HepG2 (cell line): ENCODE data around the gene VEGFA. TPM values are rescaled to one million over a fixed set of nuclear protein-coding genes. Genes with fewer than 3 reads are reported as not detected.

ENCODE experiments used
- ATF4 ChIP-seq, 2 experiments: fragments of 450-650 bp in 1 of 2; sonication (generic) in 1 of 2; formaldehyde crosslinking; IDR thresholded peaks; 2 replicates each; pipeline versions ENCODE4 v1.5.0 to v1.8.0; 2020 to 2022; ENCODE audit warnings: mild to moderate bottlenecking in 1 of 2, missing genetic modification reagents in 1 of 2
- BORCS8-MEF2B ChIP-seq: sonication (generic); formaldehyde crosslinking; IDR thresholded peaks from 2 replicates; pipeline ENCODE4 v1.8.0; 2022; ENCODE audit warnings: mild to moderate bottlenecking, missing genetic modification reagents
- DNMT3B ChIP-seq: conservative IDR thresholded peaks from 2 replicates; pipeline ENCODE4 v1.6.1; 2016; ENCODE audit warnings: missing biosample characterization, control low read depth
- HDAC1 ChIP-seq: sonication (generic); formaldehyde crosslinking; IDR thresholded peaks from 2 replicates; pipeline ENCODE4 v1.5.1; 2020; ENCODE audit warnings: mild to moderate bottlenecking, missing genetic modification reagents
- HMGA1 ChIP-seq: sonication (generic); formaldehyde crosslinking; conservative IDR thresholded peaks from 2 replicates; pipeline ENCODE4 v1.4.0; 2020; ENCODE audit warnings: missing genetic modification reagents
- HNRNPUL1 ChIP-seq: fragments of 200-400 bp; formaldehyde crosslinking; IDR thresholded peaks from 2 replicates; pipeline ENCODE4 v1.6.1; 2017; ENCODE audit warnings: low read depth, mild to moderate bottlenecking, low read length, moderate library complexity
- MEIS2 ChIP-seq: sonication (generic); formaldehyde crosslinking; IDR thresholded peaks from 2 replicates; pipeline ENCODE4 v1.9.0; 2021; ENCODE audit warnings: mild to moderate bottlenecking, missing genetic modification reagents
- NPAS2 ChIP-seq: sonication (generic); formaldehyde crosslinking; IDR thresholded peaks from 2 replicates; pipeline ENCODE4 v1.8.0; 2022; ENCODE audit warnings: mild to moderate bottlenecking, missing genetic modification reagents, borderline replicate concordance
- PAXIP1 ChIP-seq: sonication (generic); formaldehyde crosslinking; conservative IDR thresholded peaks from 2 replicates; pipeline ENCODE4 v1.4.0; 2020; ENCODE audit warnings: mild to moderate bottlenecking, missing genetic modification reagents, moderate library complexity
- PRPF4 ChIP-seq: fragments of 200-400 bp; formaldehyde crosslinking; IDR thresholded peaks from 2 replicates; pipeline ENCODE4 v1.6.1; 2016; ENCODE audit warnings: low read length, low read depth; ENCODE audit not compliant: poor library complexity, severe bottlenecking
- SALL1 ChIP-seq: sonication (generic); formaldehyde crosslinking; IDR thresholded peaks from 2 replicates; pipeline ENCODE4 v1.8.0; 2022; ENCODE audit warnings: mild to moderate bottlenecking, missing genetic modification reagents
- STAT5B ChIP-seq: sonication (generic); formaldehyde crosslinking; IDR thresholded peaks from 2 replicates; pipeline ENCODE4 v1.4.0; 2020; ENCODE audit warnings: missing genetic modification reagents
- TP53 ChIP-seq: sonication (generic); formaldehyde crosslinking; conservative IDR thresholded peaks from 2 replicates; pipeline ENCODE4 v1.4.0; 2020; ENCODE audit warnings: missing genetic modification reagents
- TSC22D2 ChIP-seq: sonication (generic); formaldehyde crosslinking; IDR thresholded peaks from 2 replicates; pipeline ENCODE4 v1.5.1; 2020; ENCODE audit warnings: missing genetic modification reagents, mild to moderate bottlenecking, borderline replicate concordance
- WIZ ChIP-seq: sonication (generic); formaldehyde crosslinking; IDR thresholded peaks from 2 replicates; pipeline ENCODE4 v1.5.1; 2020; ENCODE audit warnings: mild to moderate bottlenecking, missing genetic modification reagents
- ZFAT ChIP-seq: sonication (generic); formaldehyde crosslinking; conservative IDR thresholded peaks from 2 replicates; pipeline ENCODE4 v1.8.1; 2023; ENCODE audit warnings: missing genetic modification reagents, inconsistent platforms
- ZNF317 ChIP-seq: sonication (generic); formaldehyde crosslinking; IDR thresholded peaks from 2 replicates; pipeline ENCODE4 v1.5.0; 2020; ENCODE audit warnings: mild to moderate bottlenecking, missing genetic modification reagents
- ZNF337 ChIP-seq: sonication (generic); formaldehyde crosslinking; IDR thresholded peaks from 2 replicates; pipeline ENCODE4 v1.5.1; 2020; ENCODE audit warnings: missing genetic modification reagents, low read depth, mild to moderate bottlenecking, borderline replicate concordance
- ZNF614 ChIP-seq: IDR thresholded peaks from 2 replicates; pipeline ENCODE4 v1.6.1; 2018; ENCODE audit warnings: missing biosample characterization, missing genetic modification reagents, inconsistent platforms, borderline replicate concordance
- ZNF839 ChIP-seq: sonication (generic); formaldehyde crosslinking; IDR thresholded peaks from 2 replicates; pipeline ENCODE4 v1.4.0; 2020; ENCODE audit warnings: missing genetic modification reagents, mild to moderate bottlenecking, borderline replicate concordance
- polyA plus RNA-seq, 8 experiments: library from polyadenylated mRNA; depleted of rRNA in 3 of 8; stranded (reverse) in 7 of 8; unstranded in 1 of 8; fragments of >200 nt; fragmentation: Illumina TruSeq in 4 of 8; extraction: Trizol in 4 of 8; gene quantifications; 2 replicates each; pipeline versions ENCODE4 v1.2.1 to v1.2.3, GENCODE V29; 2011 to 2016; ENCODE audit warnings: low read depth in 4 of 8, missing spikeins in 1 of 8, mixed read lengths in 1 of 8; ENCODE audit not compliant: insufficient read depth in 1 of 8
- total RNA-seq, 5 experiments: library from RNA; depleted of rRNA; stranded (reverse); fragments of >200 nt; fragmentation: Illumina TruSeq; extraction: Trizol; gene quantifications; 2 replicates each; pipeline ENCODE4 v1.2.3, GENCODE V29; 2016; ENCODE audit warnings: low read depth in 1 of 5
- TF ChIP-seq, protein P1 (sequence below): sonication (generic); formaldehyde crosslinking; conservative IDR thresholded peaks from 2 replicates; pipeline ENCODE4 v1.4.0; 2020; ENCODE audit warnings: missing genetic modification reagents
- TF ChIP-seq, protein P2 (sequence below): sonication (generic); formaldehyde crosslinking; IDR thresholded peaks from 2 replicates; pipeline ENCODE4 v1.4.0; 2020; ENCODE audit warnings: missing genetic modification reagents, borderline replicate concordance

Gene VEGFA
- total and polyA plus RNA-seq, 2 of the 13 experiments (the other 11 are each of a cell fraction or from before 2014, with no cell fraction given) = 68.1 to 629 TPM

DNA sequence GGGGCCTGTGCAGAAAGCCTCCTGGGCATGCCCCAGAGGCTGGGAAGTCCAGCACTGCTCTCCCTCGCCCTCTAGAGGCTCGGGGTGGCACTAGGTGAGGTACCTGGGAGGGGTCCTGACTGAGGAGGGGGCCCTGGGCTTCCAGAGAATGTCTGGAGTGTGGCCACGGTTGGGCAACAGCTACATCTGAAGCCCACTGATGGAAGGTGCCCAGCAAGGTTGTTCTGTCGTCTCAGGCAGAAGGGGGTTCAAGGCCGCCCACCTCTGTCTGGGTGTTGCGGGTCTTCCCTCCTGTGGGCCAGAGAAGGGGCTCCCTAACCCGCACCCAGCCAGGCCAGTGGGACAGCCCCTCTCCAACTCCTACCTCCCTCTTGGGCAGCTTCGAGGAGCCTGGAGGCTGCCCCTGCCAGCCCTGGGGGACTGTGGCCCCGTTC lies 11.4 kb upstream of the VEGFA start (continued):
- TF ChIP-seq HMGA1 (CRISPR knock-in tag) (no peak), PRPF4 (no peak), STAT5B (CRISPR knock-in tag) (no peak), SALL1 (peak; percentile 52; the same call in 1 of the 2 replicates), TP53 (CRISPR knock-in tag) (0 out of 2 replicates have a peak, but pooled peaks have one; percentile 27), ATF4 (CRISPR knock-in tag; IDR thresholded peaks at IDR 0.05) (no peak), ZNF614 (CRISPR knock-in tag) (no peak), TSC22D2 (peak; percentile 84; the same call in 1 of the 2 replicates), ZNF337 (CRISPR knock-in tag) (no peak), WIZ (no peak), ZFAT (CRISPR knock-in tag) (no peak), BORCS8-MEF2B (CRISPR knock-in tag) (no peak), HNRNPUL1 (no peak), MEIS2 (CRISPR knock-in tag) (no peak), DNMT3B (CRISPR knock-in tag) (no peak), ZNF839 (CRISPR knock-in tag) (no peak), PAXIP1 (CRISPR knock-in tag) (no peak), NPAS2 (no peak), HDAC1 (no peak), ZNF317 (CRISPR knock-in tag) (no peak)
- TF ChIP-seq, protein P1, sequence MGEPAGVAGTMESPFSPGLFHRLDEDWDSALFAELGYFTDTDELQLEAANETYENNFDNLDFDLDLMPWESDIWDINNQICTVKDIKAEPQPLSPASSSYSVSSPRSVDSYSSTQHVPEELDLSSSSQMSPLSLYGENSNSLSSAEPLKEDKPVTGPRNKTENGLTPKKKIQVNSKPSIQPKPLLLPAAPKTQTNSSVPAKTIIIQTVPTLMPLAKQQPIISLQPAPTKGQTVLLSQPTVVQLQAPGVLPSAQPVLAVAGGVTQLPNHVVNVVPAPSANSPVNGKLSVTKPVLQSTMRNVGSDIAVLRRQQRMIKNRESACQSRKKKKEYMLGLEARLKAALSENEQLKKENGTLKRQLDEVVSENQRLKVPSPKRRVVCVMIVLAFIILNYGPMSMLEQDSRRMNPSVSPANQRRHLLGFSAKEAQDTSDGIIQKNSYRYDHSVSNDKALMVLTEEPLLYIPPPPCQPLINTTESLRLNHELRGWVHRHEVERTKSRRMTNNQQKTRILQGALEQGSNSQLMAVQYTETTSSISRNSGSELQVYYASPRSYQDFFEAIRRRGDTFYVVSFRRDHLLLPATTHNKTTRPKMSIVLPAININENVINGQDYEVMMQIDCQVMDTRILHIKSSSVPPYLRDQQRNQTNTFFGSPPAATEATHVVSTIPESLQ (CRISPR knock-in tag) = no peak
- TF ChIP-seq, protein P2, sequence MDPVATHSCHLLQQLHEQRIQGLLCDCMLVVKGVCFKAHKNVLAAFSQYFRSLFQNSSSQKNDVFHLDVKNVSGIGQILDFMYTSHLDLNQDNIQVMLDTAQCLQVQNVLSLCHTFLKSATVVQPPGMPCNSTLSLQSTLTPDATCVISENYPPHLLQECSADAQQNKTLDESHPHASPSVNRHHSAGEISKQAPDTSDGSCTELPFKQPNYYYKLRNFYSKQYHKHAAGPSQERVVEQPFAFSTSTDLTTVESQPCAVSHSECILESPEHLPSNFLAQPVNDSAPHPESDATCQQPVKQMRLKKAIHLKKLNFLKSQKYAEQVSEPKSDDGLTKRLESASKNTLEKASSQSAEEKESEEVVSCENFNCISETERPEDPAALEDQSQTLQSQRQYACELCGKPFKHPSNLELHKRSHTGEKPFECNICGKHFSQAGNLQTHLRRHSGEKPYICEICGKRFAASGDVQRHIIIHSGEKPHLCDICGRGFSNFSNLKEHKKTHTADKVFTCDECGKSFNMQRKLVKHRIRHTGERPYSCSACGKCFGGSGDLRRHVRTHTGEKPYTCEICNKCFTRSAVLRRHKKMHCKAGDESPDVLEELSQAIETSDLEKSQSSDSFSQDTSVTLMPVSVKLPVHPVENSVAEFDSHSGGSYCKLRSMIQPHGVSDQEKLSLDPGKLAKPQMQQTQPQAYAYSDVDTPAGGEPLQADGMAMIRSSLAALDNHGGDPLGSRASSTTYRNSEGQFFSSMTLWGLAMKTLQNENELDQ (CRISPR knock-in tag) = no peak
